ENCODE data around the gene FCMR.

FCMR gene

DNA sequence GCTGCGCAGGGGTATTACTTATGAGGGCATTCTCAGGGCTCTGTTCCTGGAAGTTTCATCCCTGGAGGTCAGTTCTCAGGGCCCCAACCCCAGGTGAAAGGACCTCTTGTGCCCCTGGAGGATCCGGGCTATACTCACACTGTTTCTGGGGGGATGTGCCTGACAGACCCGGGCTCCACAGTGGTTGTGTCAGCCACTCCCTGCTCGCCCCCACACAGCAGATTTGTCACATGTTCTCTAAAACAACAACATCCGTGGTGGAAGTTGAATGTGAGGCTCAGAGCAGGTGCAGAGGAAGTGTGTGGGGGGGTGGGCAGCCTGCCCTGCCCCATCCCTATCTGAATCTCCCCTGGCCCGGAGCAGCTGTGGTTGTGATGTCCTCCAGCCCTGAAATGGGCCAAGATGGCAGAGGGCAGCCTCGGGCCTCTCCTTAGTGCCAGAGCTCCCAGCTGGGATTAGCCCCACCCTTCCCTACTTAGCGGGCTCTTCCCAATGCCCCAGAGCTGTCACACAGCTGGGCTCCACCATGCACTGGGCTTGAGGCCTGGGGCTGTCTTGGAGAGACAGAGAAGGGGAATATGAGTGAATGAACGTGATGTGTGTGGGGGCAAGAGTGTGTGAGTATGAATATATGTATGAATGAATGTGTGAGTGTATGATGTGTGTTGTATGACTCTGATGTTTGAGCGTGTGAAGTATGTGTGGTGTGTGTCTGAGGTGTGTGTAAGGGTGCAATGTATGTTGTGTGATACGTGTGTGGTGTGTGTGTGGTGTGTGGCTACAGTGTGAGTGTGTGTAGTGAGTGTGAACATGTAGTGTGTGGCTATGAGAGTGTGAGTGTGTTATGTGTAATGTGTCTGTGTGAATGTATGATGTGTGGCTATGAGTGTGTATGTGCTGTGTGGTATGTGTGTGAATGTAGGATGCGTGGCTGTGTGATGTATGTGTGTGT, 1.5 kb upstream of the FCMR start:
- DNase-seq, result no peak

DNA sequence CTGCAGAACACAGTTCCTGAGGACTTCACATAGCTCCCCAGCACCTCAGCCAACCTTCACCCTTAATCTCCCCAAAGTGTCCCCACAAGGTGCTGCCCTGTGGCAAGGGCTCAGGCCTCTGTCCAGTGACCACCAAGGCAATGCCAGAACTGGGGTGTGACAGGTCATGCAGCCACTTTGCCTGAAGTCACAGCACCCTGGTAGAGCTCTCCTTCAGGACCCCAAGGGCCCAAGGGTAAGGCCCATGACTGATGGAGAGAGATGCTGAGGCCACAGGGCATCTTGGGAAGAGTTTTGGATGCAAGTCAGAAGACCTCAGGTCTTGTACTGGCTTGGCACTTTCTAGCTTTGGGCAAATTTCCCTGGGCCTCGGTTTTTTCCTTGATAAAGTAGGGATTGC, 783 bp upstream of the FCMR start:
- DNase-seq, result no peak

DNA sequence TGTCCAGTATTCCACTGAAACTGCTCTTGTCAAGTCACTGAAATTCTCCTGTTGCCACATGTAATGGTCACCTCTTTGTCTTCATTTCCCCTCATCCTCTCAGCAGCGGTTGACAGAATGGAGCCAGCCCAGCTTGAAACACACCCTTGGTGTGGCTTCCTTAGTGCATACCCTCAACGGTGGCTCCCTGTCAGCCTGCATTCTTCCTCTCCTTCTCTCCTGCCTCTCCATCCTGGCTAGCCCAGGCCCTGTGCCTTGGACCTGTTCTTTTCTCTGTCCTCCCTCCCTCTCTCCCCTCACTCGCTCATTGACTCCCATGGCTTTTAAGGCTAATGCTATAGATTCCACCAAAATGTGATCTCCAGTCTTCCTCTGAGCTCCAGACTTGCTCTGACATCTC, 3.7 kb downstream of the FCMR start:
- DNase-seq, result no peak

DNA sequence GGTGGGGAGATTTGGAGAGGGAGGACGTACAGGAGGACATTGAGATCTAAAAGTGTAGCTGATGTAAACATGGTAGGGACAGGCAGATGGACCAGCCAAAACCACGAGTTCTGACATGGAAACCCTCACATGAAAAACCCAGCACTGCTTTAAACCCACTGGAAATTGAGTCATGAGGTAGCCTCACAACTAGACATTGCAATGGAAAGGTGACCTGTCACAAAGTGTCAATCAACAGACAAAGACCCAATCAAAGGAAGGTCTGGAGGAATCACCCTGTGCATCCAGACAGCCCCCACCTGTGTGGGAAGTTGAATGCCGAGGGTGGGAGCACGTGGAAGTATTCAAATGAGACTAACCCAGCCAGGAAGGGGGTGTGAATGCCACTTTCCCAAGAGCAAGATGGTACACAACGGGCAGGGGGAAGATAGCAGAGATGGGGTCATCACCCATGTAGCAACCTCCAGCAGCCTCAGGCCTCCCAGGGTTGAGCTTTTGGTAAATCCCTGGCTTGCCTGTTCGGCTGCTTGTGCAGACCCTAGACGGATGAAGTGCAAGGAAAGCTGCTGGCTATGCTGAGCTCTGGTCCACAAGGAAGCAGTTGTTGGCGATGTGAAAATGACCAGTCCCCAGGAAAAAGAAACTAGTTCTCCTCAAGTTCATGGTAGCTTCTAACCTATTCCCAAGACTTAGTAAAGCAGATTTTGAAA, 5.6 kb downstream of the FCMR start:
- no peak for DNase-seq

DNA sequence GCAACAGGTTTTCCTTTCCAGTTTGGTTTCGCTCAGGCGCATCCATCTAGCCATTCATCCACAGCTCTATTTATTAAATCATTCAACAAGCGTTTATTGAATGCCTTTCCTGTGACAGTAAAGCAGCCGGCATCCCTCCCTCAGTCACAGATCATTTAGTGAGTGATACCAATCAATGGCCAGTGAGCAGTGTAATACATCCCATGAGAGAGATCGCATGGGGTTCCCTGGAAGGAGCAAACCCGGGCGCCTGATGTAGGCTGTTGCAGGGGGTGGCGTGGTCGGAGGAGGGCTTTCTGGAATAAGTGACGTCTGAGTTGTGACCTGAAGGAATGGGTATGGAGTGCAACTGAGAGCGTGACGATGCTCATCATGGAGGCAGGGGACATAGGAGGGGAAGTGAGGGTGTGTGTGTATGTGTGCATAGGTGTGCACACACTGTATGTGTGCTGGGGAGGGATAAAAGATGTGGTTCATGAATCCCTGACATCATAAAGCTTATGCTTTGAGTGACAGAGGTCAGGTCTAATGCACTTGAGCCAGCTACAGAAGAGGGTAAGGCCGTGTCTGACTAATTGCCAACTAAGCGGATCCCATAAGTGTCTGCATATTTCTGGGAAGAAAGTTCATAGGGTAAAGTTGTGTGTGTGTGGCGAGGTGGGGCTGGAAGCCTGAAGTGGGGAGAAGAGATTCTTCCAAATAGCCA, 6.6 kb downstream of the FCMR start:
- DNase-seq, result no peak

DNA sequence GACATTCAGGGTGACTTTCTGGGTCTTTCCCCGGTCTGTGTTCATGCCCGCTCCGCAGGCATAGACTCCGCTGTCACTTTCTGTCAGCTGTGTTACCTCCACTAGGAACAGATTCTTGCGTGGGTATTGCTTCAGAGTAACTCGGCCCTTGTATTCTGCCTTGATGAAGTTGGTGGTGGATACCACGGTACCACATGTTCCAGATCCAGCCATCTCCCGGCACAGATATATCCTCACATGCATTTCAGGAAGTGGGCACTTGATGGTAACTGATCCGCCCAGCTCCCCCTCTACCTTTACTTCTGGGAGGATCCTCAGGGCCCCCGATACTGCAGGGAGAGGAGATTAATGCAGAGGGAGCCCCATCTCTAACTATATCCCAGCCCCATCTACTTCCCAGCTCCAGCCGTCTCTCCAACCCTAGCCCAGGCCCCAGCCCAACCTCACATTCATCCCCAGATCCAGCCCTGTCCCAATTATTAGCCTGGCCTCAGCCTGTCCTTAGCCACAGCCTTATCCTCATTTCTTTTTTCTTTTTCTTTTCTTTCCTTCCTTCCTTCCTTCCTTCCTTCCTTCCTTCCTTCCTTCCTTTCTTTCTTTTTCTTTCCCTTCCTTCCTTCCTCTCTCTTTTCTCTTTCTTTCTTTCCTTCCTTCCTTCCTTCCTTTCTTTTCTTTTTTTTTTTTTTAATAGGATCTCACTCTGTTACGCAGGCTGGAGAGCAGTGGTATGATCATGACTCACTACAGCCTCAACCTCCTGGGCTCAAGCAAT, 7.8 kb downstream of the FCMR start:
- DNase-seq, result no peak

DNA sequence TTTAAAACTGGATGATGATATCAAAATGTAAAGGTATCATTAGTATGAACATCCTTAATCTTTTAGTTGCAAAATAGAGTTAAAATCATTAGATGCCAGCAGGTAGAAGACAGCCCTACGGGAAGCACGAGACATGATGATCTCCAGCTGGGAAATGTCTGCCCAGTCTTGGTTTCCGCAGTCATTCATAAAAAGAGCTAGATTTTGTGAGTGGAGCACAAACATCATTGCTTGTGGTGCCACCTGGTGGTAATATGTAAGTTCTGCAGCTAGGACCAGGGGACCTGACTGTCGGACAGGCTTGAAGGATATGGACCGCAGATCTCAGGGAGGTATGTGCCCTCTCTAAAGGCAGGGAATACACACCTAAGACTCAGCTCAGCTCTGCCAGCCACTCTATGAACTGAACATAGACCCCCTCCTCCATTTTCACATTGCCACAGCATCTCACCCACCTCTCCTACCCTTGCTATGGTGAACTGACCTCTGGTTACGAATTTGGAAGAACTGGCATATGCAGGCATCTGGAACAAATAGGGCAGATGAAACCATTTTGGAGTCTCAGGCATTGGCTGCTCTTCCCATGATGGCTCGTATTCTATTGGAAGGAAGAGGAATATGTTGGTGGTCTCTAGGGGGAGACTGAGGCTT, 9.2 kb downstream of the FCMR start:
- peak; percentile 77 for DNase-seq

DNA sequence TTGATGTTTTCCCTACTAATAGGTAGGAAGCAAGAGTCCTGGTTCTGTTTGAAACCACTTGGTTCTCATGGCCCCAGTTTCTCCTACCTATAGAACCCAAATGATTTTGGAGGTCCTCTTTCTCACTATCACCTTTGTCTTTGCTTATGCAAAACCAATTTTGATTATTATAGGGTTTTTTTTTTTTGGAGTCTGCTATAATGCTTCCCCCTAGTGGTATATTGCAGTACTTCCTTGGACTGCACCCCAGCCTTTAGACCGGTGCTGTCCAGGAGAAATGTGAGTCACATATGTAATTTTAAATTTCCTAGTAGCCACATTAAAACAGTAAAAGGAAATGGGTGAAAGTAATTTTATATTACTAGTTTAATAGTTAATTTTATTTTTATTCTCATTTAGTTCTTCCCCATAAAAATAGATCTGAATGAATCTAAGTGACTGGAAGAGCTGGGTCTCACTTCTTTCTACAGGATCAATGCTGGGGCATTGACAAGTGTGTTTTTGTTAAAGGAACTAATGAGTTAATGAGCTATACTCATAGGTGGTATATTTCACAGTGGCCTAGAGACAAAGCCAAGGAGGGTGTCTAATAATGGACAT, 10.6 kb downstream of the FCMR start:
- no peak for DNase-seq

DNA sequence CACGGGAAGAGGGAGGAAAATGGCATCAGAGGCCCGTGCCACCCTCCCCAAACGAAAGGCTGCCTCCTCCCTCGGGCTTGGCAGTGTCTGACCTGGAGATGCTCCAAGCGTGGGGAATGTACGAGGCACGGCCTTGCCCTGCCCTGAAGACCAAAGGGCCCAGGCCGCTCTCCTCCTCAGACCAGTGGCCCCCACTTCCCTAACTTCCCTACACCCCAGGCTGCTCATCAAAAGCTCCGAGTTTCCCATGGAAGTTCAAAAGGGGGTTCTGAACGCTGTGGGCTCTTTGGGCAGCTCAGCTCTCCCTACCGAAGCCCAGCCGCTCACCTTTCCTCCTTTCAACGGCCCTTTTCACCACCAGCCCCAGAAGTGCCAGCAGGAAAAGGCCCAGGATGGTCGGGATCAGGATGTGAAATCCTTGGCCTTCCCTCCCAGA, 11.8 kb downstream of the FCMR start:
- no peak for DNase-seq

DNA sequence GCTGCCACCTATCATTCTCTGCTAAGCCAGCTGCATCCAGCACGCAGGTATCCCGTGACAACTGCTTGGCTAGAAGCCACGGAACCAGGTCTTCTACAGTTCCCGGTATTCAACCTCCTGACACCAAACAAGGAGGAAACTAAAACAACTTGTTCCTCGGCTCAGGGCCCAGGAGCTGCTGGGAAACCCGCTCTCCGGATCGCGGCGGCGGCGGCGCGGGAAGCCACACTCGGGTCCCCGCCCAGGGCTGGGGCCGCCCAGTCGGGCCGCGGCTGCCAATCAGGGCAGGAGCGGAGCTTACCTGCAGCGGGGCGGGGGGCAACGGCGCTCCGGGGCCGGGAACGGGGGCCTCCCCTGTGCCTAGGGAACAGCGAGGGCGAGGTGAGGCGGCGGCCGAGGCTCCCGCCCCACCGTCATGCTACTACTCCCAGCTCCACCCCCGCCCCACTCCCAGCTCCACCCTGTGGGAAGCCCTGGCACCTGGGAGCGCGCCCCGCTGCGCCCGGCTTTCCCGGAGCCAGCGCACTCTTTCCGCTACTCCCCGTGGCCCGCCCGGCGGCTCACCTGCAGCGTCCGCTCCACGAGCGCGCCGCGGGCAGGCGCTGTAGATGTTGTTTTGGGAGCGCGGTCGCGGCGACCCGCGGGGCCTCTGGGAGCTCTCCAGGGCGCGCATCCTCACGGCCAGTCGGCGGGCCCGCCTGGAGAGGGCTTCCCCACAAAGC, 12.4 kb downstream of the FCMR start:
- DNase-seq, result peak; percentile 42

DNA sequence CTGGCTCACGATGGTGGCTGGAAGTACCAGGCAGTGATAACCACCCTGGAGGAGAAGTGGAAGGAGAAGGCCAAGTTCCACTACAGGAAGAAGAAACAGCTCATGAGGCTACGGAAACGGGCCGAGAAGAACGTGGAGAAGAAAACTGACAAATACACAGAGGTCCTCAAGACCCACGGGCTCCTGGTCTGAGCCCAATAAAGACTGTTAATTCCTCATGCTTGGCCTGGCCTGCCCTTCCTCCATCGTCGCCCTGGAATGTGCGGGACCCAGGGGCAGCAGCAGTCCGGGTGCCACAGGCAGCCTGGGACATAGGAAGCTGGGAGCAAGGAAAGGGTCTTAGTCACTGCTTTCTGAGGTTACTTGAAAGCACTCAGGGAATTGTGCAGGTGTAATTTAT, 13.7 kb downstream of the FCMR start:
- no peak for DNase-seq

DNA sequence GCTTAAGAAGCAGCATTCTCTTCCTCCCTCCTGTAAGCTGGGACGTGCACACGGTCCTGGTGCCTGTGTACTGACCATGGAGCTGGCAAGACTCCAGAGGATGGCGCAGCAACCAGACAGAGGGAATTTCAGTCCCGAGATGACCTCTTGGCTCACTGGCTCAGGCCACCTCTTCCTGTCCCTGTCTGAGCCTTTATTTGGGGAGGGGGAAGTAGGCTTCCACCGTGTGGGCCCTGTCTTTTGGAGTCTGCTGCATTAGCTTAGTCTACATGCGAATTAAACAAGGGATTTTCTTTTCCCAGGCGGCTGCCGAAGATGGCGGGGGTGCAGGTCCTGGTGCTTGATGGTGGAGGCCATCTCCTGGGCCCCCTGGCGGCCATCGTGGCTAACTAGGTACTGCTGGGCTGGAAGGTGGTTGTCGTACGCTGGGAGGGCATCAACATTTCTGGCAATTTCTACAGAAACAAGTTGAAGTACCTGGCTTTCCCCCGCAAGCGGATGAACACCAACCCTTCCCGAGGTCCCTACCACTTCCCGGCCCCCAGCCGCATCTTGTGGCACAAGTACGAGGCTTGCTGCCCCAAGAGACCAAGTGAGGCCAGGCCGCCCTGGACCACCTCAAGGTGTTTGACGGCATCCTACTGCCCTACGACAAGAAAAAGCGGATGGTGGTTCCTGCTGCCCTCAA, 14.3 kb downstream of the FCMR start:
- DNase-seq, result no peak

DNA sequence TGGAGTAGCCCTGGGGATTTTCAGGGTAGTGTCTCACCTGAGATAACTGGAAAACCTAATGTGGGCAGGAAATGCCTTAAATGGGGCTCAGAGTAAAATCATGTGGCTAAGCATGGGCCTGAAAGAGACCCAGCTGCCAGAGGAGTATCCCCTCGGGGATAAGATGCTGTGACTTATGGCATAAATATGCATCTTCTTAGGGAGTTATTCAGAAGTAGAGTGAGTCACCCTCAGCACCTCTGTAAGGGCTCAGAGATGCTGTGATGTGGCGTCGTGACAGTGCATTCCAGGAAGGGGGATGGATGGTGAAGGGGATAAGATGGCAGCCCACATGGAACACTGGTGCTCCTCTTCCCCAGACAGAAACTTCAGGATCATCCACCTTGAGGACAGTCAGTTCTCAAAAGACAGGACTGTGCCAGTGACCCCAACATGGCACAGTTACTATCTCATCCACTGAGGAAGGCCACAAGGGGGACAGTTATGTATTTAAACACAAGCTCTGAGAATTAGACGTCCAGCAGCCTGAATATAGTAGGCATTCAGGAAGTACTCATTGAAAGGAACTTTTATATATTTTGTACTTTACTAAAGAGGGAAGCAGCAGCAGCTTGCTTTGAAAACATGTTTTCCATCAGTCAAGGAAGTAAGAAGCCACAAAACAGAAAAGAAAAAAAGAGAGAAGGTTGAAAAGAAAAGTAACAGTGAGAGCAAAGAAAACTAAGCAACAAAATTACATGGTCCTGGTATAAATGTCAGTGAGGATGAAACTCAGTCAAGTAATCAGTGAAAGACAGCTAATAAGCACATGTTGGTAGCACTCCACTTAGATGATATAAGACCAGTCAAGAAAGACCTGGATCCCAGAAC, 16.2 kb downstream of the FCMR start:
- no peak for DNase-seq

DNA sequence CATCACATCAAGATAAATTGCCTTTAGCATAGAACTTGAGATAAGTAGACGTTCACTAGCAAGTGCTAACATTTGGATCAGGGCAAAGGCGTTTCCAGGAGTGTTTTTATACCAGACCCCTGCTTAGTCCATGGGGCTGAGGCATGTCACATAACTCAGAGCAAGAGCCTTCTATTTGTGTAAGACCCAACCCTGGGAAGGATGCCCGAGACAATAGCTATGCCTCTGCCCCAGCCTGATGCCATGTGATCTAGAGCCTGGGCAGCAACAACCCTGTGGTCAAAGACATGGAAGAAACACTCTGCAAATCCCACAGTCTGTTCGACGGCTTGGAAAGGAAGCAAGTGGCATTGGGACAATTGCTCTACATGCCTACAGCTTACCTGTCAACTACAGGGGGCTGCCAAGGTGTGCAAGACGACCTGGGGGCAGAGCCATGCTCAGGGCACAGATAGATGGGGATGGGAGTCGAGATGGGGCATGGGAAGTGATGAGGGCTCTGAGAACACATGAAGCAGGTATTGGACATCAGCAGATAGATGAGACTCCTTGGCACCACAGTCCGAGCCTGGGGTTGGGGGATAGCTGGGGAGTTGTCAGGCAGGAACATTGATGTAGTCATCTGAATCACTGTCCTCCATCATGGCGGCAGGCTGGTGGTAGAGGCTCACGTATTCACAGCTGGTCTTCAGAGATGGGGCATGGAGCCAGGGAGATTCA, 17.2 kb downstream of the FCMR start:
- no peak for DNase-seq

DNA sequence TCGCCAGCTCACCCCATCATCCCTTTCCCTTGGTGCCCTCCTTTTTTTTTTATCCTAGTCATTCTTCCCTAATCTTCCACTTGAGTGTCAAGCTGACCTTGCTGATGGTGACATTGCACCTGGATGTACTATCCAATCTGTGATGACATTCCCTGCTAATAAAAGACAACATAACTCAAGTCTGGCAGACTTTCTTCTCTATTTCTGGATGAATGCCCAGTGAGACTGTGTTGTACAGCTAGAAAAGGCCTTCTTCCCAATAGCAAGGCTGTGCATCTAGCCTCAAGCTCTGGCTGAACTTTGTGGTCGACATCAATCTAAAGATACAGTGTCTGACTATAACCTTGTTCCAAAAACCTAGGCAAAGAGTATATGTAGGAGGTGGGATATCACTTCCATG, 18.1 kb downstream of the FCMR start:
- no peak for DNase-seq

DNA sequence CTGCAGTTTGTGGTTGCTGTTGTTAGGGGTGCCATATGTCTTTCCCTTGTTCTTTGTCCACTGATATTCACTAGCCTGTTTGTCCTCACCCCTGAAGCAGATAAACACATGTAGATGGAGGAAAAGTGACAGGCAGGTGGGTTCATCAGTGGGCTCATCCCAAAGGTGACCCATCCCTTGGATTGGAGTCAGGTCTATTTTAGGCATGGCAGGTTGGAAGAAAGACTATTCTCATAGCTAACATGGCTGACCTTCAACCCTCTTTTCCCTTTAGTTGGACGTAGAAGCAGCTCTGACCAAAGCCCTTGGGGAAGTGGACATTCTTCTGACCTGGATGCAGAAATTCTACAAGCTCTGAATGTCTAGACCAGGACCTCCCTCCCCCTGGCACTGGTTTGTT, 19.0 kb downstream of the FCMR start:
- no peak for DNase-seq

DNA sequence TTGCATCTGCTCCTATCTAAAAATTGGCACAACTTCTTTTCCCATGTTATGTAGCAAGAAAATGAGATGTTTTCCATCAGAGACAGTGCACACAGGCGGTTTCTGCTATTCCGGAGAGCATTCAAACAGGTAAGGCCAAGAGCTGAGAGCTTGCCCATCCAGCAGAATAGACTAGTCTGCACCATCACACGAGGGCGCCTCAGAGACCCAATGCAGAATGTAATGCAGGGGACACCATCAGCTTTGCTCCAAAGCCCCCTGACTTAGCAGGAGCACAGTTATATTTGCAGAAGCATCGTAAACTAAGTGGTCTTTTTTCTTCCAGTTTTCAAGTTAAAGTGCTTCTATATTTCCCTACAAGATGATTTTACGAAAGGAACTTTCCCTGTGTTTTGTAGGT, 19.8 kb downstream of the FCMR start:
- no peak for DNase-seq

DNA sequence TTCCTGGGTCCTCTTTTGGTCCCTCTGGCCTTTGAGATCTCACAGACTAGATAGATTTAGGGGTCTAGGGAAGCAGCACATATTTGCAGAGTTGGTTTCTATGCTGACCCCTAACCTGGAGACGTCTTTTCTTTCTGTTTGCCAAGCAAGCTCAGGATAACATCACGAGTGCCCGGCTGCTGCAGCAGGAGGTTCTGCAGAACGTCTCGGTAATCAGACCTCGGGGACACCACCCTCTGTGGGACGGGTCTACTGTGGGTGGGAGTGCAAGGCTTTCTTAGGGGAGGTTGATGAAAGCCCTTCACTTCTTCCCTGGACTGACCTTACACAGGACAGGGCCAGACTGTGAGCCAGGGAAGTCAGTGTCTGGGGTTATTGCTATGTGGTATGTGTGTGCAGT, 21.6 kb downstream of the FCMR start:
- no peak for DNase-seq

DNA sequence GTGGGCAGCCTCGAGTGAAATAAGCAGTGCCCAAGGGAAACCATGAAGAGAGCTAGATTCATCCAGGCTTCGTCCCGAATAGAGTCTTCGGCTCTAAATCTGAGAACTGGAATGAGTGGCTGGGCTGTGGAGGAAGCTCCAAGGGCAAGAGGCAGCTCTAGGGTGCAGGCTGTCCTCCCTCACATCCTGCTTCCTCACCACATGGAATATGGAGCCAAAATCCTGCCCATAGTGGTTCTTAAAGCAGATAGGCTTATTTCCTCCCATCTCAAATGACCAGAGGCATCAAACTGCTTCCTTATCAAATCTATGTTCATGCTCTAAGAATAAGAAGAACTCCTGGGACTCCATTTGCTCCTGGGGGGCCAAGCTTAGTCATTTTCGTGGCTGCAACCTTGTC, 22.0 kb downstream of the FCMR start:
- no peak for DNase-seq

All from right hindlimb (tissue), 1 donor.